K562 (cell line): ENCODE results near the gene HS3ST4. TPM values are rescaled to one million over a fixed set of nuclear protein-coding genes. Genes with fewer than 3 reads are reported as not detected.

Experiments used
- E2F8 ChIP-seq: fragments of 450-650 bp; IDR thresholded peaks from 2 replicates; pipeline ENCODE4 v1.7.1; 2018; ENCODE audit warnings: mild to moderate bottlenecking, low read depth; ENCODE audit not compliant: partially characterized antibody
- HNRNPLL ChIP-seq: fragments of 200-400 bp; formaldehyde crosslinking; IDR thresholded peaks from 2 replicates; pipeline ENCODE4 v1.6.1; 2017; ENCODE audit warnings: low read length, low read depth, mild to moderate bottlenecking; ENCODE audit not compliant: poor library complexity, severe bottlenecking
- PHF8 ChIP-seq: fragments of 200-600 bp; sonication (generic); IDR thresholded peaks from 2 replicates; pipeline ENCODE4 v1.6.1; 2012; ENCODE audit warnings: mixed run types, mild to moderate bottlenecking, inconsistent platforms, low read length, moderate library complexity, borderline replicate concordance
- ZNF75A ChIP-seq: fragments of 450-650 bp; formaldehyde crosslinking; IDR thresholded peaks from 2 replicates; pipeline ENCODE4 v1.4.0; 2020; ENCODE audit warnings: mild to moderate bottlenecking
- polyA plus RNA-seq, 8 experiments: library from polyadenylated mRNA; depleted of rRNA in 4 of 8; stranded (reverse) in 5 of 8; unstranded in 3 of 8; fragments of >200 nt; fragmentation: Nextera tagmentation in 2 of 8; fragmentation: Illumina TruSeq in 1 of 8; extraction: Ambion mirVana in 2 of 8; extraction: Trizol in 1 of 8; gene quantifications; 2 replicates each; pipeline versions ENCODE4 v1.2.1 to v1.2.3, GENCODE V29; 2011 to 2014; ENCODE audit warnings: inconsistent platforms in 1 of 8, missing spikeins in 1 of 8
- total RNA-seq, 7 experiments: library from RNA; depleted of rRNA in 6 of 7; stranded (reverse); fragments of >200 nt in 6 of 7; fragmentation: Illumina TruSeq in 2 of 7; extraction: Trizol in 2 of 7; gene quantifications; 2 replicates each; pipeline versions ENCODE4 v1.2.1 to v1.2.3, GENCODE V29; 2011 to 2021; ENCODE audit warnings: low replicate concordance in 1 of 7
- TF ChIP-seq, protein P1 (sequence below): fragments of 450-650 bp; IDR thresholded peaks from 2 replicates; pipeline ENCODE4 v1.6.1; 2016; ENCODE audit warnings: low read depth
- TF ChIP-seq, protein P2 (sequence below): fragments of 450-650 bp; formaldehyde crosslinking; IDR thresholded peaks from 2 replicates; pipeline ENCODE4 v1.4.0; 2022; ENCODE audit warnings: missing genetic modification characterization

Gene HS3ST4
- total and polyA plus RNA-seq, 9 of the 15 experiments (the other 6 are each of a cell fraction or from before 2014, with no cell fraction given), result not detected

GRCh38 chr16:25894093-25894492, 202.3 kb downstream of the HS3ST4 start (continued):
- TF ChIP-seq, protein P1, sequence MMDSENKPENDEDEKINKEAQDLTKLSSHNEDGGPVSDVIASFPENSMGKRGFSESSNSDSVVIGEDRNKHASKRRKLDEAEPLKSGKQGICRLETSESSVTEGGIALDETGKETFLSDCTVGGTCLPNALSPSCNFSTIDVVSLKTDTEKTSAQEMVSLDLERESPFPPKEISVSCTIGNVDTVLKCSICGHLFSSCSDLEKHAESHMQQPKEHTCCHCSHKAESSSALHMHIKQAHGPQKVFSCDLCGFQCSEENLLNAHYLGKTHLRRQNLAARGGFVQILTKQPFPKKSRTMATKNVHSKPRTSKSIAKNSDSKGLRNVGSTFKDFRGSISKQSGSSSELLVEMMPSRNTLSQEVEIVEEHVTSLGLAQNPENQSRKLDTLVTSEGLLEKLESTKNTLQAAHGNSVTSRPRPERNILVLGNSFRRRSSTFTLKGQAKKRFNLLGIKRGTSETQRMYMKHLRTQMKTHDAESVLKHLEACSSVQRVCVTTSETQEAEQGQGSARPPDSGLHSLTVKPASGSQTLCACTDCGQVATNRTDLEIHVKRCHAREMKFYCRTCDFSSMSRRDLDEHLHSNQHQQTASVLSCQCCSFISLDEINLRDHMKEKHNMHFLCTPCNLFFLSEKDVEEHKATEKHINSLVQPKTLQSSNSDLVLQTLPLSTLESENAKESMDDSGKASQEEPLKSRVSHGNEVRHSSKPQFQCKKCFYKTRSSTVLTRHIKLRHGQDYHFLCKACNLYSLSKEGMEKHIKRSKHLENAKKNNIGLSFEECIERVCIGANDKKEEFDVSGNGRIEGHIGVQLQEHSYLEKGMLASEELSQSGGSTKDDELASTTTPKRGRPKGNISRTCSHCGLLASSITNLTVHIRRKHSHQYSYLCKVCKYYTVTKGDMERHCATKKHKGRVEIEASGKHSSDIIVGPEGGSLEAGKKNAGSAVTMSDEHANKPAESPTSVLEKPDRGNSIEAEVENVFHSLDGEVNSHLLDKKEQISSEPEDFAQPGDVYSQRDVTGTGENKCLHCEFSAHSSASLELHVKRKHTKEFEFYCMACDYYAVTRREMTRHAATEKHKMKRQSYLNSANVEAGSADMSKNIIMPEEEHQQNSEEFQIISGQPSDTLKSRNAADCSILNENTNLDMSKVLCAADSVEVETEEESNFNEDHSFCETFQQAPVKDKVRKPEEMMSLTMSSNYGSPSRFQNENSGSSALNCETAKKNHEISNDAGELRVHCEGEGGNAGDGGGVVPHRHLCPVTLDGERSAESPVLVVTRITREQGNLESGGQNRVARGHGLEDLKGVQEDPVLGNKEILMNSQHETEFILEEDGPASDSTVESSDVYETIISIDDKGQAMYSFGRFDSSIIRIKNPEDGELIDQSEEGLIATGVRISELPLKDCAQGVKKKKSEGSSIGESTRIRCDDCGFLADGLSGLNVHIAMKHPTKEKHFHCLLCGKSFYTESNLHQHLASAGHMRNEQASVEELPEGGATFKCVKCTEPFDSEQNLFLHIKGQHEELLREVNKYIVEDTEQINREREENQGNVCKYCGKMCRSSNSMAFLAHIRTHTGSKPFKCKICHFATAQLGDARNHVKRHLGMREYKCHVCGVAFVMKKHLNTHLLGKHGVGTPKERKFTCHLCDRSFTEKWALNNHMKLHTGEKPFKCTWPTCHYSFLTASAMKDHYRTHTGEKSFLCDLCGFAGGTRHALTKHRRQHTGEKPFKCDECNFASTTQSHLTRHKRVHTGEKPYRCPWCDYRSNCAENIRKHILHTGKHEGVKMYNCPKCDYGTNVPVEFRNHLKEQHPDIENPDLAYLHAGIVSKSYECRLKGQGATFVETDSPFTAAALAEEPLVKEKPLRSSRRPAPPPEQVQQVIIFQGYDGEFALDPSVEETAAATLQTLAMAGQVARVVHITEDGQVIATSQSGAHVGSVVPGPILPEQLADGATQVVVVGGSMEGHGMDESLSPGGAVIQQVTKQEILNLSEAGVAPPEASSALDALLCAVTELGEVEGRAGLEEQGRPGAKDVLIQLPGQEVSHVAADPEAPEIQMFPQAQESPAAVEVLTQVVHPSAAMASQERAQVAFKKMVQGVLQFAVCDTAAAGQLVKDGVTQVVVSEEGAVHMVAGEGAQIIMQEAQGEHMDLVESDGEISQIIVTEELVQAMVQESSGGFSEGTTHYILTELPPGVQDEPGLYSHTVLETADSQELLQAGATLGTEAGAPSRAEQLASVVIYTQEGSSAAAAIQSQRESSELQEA, result no peak
- TF ChIP-seq ZNF75A (CRISPR knock-in tag) (no peak), HNRNPLL (no peak), PHF8 (no peak), E2F8 (no peak)
- TF ChIP-seq, protein P2, sequence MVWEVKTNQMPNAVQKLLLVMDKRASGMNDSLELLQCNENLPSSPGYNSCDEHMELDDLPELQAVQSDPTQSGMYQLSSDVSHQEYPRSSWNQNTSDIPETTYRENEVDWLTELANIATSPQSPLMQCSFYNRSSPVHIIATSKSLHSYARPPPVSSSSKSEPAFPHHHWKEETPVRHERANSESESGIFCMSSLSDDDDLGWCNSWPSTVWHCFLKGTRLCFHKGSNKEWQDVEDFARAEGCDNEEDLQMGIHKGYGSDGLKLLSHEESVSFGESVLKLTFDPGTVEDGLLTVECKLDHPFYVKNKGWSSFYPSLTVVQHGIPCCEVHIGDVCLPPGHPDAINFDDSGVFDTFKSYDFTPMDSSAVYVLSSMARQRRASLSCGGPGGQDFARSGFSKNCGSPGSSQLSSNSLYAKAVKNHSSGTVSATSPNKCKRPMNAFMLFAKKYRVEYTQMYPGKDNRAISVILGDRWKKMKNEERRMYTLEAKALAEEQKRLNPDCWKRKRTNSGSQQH (CRISPR knock-in tag), result no peak
